ENCODE results near the gene RNF150.

The RNF150 gene

DNA sequence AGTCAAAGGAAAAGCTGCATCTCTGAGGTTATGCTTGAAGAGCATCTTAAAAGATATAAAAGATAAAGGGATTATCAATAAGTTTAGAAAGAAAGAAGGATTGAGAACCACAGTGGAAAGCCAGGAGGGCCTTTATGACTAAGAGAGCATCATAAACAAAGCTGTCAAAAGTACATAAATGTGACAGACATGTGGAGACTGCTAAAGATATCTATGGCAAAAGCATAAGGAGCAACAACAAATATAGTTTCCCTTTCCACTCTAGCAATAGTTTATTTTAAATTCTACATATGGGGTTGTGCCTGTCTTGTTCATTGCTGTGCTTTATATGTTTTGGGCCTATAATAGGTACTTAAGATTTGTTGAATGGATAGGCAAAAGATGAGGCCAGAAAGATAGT is 97.3 kb downstream of the RNF150 start:
- Histone ChIP-seq H3K27ac (no peak overlapping the region), H3K27me3 (no peaks in the 10 kb centered on the region), H3K4me1 (ENCODE audit: control insufficient read depth in 1 of 2, insufficient read depth in 1 of 2, low read depth in 1 of 2, low read length in 1 of 2) (no peaks in the 10 kb centered on the region), H3K9me3 (no peaks in the 10 kb centered on the region), H3K4me3 (ENCODE audit: low read depth in 1 of 2, low read length in 1 of 2) (no peak overlapping the region), H3K36me3 (no peaks in the 10 kb centered on the region)
- TF ChIP-seq, protein P1, sequence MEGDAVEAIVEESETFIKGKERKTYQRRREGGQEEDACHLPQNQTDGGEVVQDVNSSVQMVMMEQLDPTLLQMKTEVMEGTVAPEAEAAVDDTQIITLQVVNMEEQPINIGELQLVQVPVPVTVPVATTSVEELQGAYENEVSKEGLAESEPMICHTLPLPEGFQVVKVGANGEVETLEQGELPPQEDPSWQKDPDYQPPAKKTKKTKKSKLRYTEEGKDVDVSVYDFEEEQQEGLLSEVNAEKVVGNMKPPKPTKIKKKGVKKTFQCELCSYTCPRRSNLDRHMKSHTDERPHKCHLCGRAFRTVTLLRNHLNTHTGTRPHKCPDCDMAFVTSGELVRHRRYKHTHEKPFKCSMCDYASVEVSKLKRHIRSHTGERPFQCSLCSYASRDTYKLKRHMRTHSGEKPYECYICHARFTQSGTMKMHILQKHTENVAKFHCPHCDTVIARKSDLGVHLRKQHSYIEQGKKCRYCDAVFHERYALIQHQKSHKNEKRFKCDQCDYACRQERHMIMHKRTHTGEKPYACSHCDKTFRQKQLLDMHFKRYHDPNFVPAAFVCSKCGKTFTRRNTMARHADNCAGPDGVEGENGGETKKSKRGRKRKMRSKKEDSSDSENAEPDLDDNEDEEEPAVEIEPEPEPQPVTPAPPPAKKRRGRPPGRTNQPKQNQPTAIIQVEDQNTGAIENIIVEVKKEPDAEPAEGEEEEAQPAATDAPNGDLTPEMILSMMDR (IDR thresholded peaks at IDR 0.05) = no peak

DNA sequence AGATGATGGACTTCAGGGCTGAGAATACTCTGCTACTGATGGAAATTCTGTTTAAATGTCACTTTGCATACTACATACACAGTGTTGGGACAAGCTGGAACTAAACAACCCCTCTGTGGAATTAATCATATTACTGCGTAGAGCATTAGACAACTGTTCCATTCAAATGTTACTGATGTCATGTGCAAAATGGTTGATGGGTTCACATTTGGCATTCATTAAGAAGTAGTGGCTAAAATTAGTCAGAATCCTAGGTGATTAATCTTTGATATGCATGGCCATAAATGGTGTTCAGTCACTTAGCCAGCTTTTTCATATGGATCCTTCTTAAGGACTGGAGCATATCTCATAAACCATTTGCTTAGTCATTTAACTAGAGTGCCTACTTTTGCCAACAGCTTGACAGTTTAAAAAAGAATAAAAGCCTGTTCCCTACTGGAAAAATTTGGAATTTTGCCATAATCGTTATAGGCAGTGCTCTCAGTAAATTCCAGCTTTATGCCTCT is 105.2 kb downstream of the RNF150 start:
- Histone ChIP-seq H3K27me3 (no peaks in the 10 kb centered on the region), H3K9me3 (no peaks in the 10 kb centered on the region), H3K4me1 (ENCODE audit: control insufficient read depth in 1 of 2, insufficient read depth in 1 of 2, low read depth in 1 of 2, low read length in 1 of 2) (no peaks in the 10 kb centered on the region), H3K36me3 (no peaks in the 10 kb centered on the region), H3K27ac (no peak overlapping the region), H3K4me3 (ENCODE audit: low read depth in 1 of 2, low read length in 1 of 2) (no peak overlapping the region)
- TF ChIP-seq, protein P1 (IDR thresholded peaks at IDR 0.05) = no peak

DNA sequence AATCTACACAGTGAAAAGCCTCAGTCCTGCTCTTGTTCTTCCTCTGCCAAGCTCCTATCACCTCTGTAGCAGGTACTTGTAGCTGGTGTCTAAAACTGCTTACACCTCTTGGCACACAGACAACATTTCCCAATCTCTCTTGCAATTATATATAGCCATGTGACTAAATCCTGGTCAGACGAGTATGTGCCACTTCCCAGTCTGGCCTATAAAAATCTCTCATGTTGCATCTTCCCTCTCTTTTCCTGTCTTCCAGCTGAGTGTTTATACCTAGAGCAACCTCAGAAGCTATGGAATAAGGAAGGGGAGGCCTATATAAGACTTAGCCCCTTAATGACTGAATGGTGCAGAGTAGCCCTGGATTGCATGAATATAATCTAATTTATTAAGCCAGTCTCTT is 105.8 kb downstream of the RNF150 start:
- no peaks in the 10 kb centered on the region for H3K27me3 ChIP-seq
- H3K36me3 ChIP-seq = no peaks in the 10 kb centered on the region
- TF ChIP-seq, protein P1 (IDR thresholded peaks at IDR 0.05) = no peak
- no peaks in the 10 kb centered on the region for H3K4me1 ChIP-seq (ENCODE audit: control insufficient read depth in 1 of 2, insufficient read depth in 1 of 2, low read depth in 1 of 2, low read length in 1 of 2)
- H3K4me3 ChIP-seq (ENCODE audit: low read depth in 1 of 2, low read length in 1 of 2) = no peak overlapping the region
- H3K9me3 ChIP-seq = no peaks in the 10 kb centered on the region
- H3K27ac ChIP-seq = no peak overlapping the region

DNA sequence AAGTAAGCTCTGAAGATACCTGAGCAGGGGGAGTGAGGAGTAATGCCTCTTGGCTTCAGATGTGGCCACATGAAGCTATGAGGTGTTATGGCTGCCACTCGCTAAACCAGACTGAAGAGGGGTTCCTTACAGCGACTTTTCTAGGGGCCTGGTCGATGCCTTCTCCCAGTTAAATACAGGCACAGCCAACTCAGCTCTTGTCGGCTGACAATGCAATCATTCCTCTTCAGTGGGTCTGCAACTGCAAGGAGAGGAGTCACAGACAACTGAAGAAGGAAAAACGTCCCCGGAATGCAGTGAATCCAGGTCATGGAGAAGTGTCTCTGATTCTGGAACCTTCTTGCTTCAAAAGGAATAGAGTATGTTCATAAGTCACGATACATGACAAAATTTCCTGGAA is 106.4 kb downstream of the RNF150 start:
- Histone ChIP-seq H3K27ac (no peak overlapping the region), H3K4me3 (ENCODE audit: low read depth in 1 of 2, low read length in 1 of 2) (no peak overlapping the region), H3K4me1 (ENCODE audit: control insufficient read depth in 1 of 2, insufficient read depth in 1 of 2, low read depth in 1 of 2, low read length in 1 of 2) (no peaks in the 10 kb centered on the region), H3K27me3 (no peaks in the 10 kb centered on the region), H3K36me3 (no peaks in the 10 kb centered on the region), H3K9me3 (no peaks in the 10 kb centered on the region)
- TF ChIP-seq, protein P1 (IDR thresholded peaks at IDR 0.05) = no peak

DNA sequence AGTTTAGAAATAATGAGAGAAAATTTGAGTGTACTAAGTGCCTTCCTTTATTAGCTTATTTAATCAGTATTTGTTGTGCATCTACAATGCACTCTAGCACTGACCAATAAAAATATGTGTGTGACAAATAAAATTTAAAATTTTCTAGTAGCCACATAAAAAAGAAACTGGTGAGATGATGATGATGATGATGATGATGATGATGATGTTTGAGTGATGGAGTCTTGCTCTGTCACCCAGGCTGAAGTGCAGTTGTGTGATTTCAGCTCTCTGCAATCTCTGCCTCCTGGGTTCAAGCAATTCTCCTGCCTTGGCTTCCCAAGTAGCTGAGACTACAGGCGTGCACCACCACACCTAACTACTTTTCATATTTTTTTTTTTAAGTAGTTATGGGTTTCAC is 110.2 kb downstream of the RNF150 start:
- H3K4me3 ChIP-seq (ENCODE audit: low read depth in 1 of 2, low read length in 1 of 2) = no peak overlapping the region
- no peaks in the 10 kb centered on the region for H3K9me3 ChIP-seq
- H3K36me3 ChIP-seq = no peaks in the 10 kb centered on the region
- no peaks in the 10 kb centered on the region for H3K4me1 ChIP-seq (ENCODE audit: control insufficient read depth in 1 of 2, insufficient read depth in 1 of 2, low read depth in 1 of 2, low read length in 1 of 2)
- no peaks in the 10 kb centered on the region for H3K27me3 ChIP-seq
- H3K27ac ChIP-seq = no peak overlapping the region
- TF ChIP-seq, protein P1 (IDR thresholded peaks at IDR 0.05) = no peak
